Activated CD4-positive, alpha-beta T cell treated with anti-CD3 and anti-CD28 coated beads, Interleukin-2, Interleukin-4, amounts not matched to agents 100 ng/mL and 50 ng/mL, durations not matched to agents 16 hours and 8 hours (primary cell): ENCODE results near the gene PKD1L1.
A peak's percentile ranks its signal among the peaks of the same experiment; 100 is the strongest.
"Not testable (repeated sequence)": the region's sequence is repeated elsewhere in the genome, so short reads cannot be mapped to it uniquely, and the experiment has no call there.

Experiments used
- DNase-seq: peaks from one replicate; pipeline ENCODE4 v3.0.0-alpha.2; 2020; ENCODE audit warnings: low spot score

The PKD1L1 gene

GRCh38 chr7:47962262-47962661 lies 14.0 kb upstream of the PKD1L1 start:
- DNase-seq, result no peak

GRCh38 chr7:47957156-47957555 lies 8.9 kb upstream of the PKD1L1 start:
- DNase-seq, result no peak

GRCh38 chr7:47956220-47956619 lies 8.0 kb upstream of the PKD1L1 start:
- DNase-seq, result no peak

- no peak for DNase-seq
Observed at GRCh38 chr7:47954231-47954911, 6.1 kb upstream of the PKD1L1 start.

- no peak for DNase-seq
Observed at GRCh38 chr7:47953822-47954221, 5.6 kb upstream of the PKD1L1 start.

- DNase-seq, result no peak
Observed at GRCh38 chr7:47952224-47952623, 4.0 kb upstream of the PKD1L1 start.

- DNase-seq, result no peak
Observed at GRCh38 chr7:47951374-47951773, 3.1 kb upstream of the PKD1L1 start.

- DNase-seq, result no peak
Observed at GRCh38 chr7:47950714-47951113, 2.4 kb upstream of the PKD1L1 start.

- DNase-seq, result no peak
Observed at GRCh38 chr7:47949703-47950102, 1.4 kb upstream of the PKD1L1 start.

- no peak for DNase-seq
Observed at GRCh38 chr7:47947355-47947749, 914 bp downstream of the PKD1L1 start.

- DNase-seq, result no peak
Observed at GRCh38 chr7:47946581-47947354, 1.5 kb downstream of the PKD1L1 start.

GRCh38 chr7:47945261-47946015 lies 2.8 kb downstream of the PKD1L1 start:
- DNase-seq, result peak; percentile 63

- DNase-seq, result no peak
Observed at GRCh38 chr7:47944536-47945260, 3.6 kb downstream of the PKD1L1 start.

GRCh38 chr7:47943676-47944474 lies 4.4 kb downstream of the PKD1L1 start:
- DNase-seq, result no peak

- not testable (repeated sequence) for DNase-seq
Observed at GRCh38 chr7:47942651-47943050, 5.6 kb downstream of the PKD1L1 start.

GRCh38 chr7:47942132-47942531 lies 6.1 kb downstream of the PKD1L1 start:
- DNase-seq, result no peak

GRCh38 chr7:47941136-47941844 lies 7.0 kb downstream of the PKD1L1 start:
- DNase-seq, result no peak

- no peak for DNase-seq
Observed at GRCh38 chr7:47940088-47941013, 7.9 kb downstream of the PKD1L1 start.

GRCh38 chr7:47939425-47940036 lies 8.7 kb downstream of the PKD1L1 start:
- DNase-seq, result no peak
